HL-60 (cell line): ENCODE data around the gene FALEC.
A peak's percentile ranks its signal among the peaks of the same experiment; 100 is the strongest.

Experiments used
- DNase-seq, 2 experiments: peaks; one replicate each; pipeline ENCODE4 v3.0.0-alpha.2; 2010 to 2020; ENCODE audit warnings: low read depth in 1 of 2, low spot score in 1 of 2
- H3K27ac ChIP-seq: fragments of 250-450 bp; sonication (Bioruptor Pico); replicated peaks from 2 replicates; pipeline ENCODE4 v1.5.1; 2020; ENCODE audit warnings: mild to moderate bottlenecking, moderate library complexity
- H3K27me3 ChIP-seq: fragments of 250-450 bp; sonication (Bioruptor Pico); 2 replicates; pipeline ENCODE4 v1.5.1; 2021; ENCODE audit warnings: mild to moderate bottlenecking, moderate library complexity; ENCODE audit not compliant: insufficient read depth, poor library complexity, severe bottlenecking
- H3K4me3 ChIP-seq: replicated peaks from 2 replicates; pipeline ENCODE4 v1.5.1; 2011; ENCODE audit warnings: mild to moderate bottlenecking, control low read depth, low read length; ENCODE audit not compliant: insufficient read depth
- CTCF ChIP-seq: IDR thresholded peaks from one replicate; pipeline ENCODE4 v1.5.1; 2011; ENCODE audit warnings: low read length, control low read depth, inconsistent platforms; ENCODE audit not compliant: insufficient read depth
- GABPA ChIP-seq: IDR thresholded peaks from 2 replicates; pipeline ENCODE4 v1.6.1; 2012; ENCODE audit warnings: low read depth
- POLR2AphosphoS5 ChIP-seq: IDR thresholded peaks from 2 replicates; pipeline ENCODE4 v1.6.1; 2012; ENCODE audit warnings: low read depth
- SPI1 ChIP-seq: IDR thresholded peaks from 2 replicates; pipeline ENCODE4 v1.6.1; 2012; ENCODE audit warnings: low read depth, mild to moderate bottlenecking, borderline replicate concordance
- TF ChIP-seq, protein P1 (sequence below): IDR thresholded peaks from 2 replicates; pipeline ENCODE4 v1.6.1; 2012; ENCODE audit warnings: low read depth; ENCODE audit not compliant: insufficient replicate concordance

FALEC gene

DNA sequence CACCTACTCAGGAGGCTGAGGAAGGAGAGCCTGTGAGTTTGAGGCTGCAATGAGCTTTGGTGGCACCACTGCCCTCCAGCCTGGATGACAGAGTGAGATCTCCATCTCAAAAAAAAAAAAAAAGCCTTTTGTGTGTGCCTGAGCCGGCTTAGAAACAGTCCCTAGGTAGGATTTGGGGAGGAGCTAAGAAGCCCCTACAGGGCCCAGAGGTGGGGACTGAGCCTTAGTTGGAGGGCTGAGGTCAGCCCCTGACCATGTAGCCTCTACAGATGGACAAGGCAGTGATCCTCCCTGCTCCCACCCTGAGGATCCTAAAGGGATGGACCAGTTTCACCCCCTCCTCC, 36.2 kb downstream of the FALEC start:
- Histone ChIP-seq H3K27ac (0 out of 2 replicates have a peak overlapping the region, but pooled peaks have one; percentile 9), H3K27me3 (no peaks in the 10 kb centered on the region), H3K4me3 (no peak overlapping the region)
- TF ChIP-seq POLR2AphosphoS5, result no peak
- no peak for TF ChIP-seq SPI1
- TF ChIP-seq GABPA, result no peak
- TF ChIP-seq CTCF, result no peak
- TF ChIP-seq, protein P1, sequence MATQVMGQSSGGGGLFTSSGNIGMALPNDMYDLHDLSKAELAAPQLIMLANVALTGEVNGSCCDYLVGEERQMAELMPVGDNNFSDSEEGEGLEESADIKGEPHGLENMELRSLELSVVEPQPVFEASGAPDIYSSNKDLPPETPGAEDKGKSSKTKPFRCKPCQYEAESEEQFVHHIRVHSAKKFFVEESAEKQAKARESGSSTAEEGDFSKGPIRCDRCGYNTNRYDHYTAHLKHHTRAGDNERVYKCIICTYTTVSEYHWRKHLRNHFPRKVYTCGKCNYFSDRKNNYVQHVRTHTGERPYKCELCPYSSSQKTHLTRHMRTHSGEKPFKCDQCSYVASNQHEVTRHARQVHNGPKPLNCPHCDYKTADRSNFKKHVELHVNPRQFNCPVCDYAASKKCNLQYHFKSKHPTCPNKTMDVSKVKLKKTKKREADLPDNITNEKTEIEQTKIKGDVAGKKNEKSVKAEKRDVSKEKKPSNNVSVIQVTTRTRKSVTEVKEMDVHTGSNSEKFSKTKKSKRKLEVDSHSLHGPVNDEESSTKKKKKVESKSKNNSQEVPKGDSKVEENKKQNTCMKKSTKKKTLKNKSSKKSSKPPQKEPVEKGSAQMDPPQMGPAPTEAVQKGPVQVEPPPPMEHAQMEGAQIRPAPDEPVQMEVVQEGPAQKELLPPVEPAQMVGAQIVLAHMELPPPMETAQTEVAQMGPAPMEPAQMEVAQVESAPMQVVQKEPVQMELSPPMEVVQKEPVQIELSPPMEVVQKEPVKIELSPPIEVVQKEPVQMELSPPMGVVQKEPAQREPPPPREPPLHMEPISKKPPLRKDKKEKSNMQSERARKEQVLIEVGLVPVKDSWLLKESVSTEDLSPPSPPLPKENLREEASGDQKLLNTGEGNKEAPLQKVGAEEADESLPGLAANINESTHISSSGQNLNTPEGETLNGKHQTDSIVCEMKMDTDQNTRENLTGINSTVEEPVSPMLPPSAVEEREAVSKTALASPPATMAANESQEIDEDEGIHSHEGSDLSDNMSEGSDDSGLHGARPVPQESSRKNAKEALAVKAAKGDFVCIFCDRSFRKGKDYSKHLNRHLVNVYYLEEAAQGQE, result no peak
- no peak for DNase-seq

- DNase-seq, result peak; percentile 89 to 94
- H3K4me3 ChIP-seq, result 0 out of 2 replicates have a peak overlapping the region, but pooled peaks have one; percentile 2
- TF ChIP-seq POLR2AphosphoS5, result peak; percentile 38; the same call in 1 of the 2 replicates
- no peak for TF ChIP-seq GABPA
- peak; percentile 87; the same call in 1 of the 2 replicates for TF ChIP-seq SPI1
- TF ChIP-seq, protein P1, result no peak
- no peak for TF ChIP-seq CTCF
- no peaks in the 10 kb centered on the region for H3K27me3 ChIP-seq
- H3K27ac ChIP-seq, result peak overlapping the region; percentile 63
These were observed 36.8 kb downstream of the FALEC start for GRCh38 chr1:150552128-150552910.

- Histone ChIP-seq H3K4me3 (peak overlapping the region; percentile 2; the same call in 1 of the 2 replicates), H3K27me3 (no peaks in the 10 kb centered on the region), H3K27ac (peak overlapping the region; percentile 63)
- TF ChIP-seq POLR2AphosphoS5 (no peak), GABPA (no peak), CTCF (no peak), SPI1 (no peak)
- TF ChIP-seq, protein P1, result no peak
- DNase-seq, result no peak
These were observed 37.3 kb downstream of the FALEC start for GRCh38 chr1:150552911-150553289.
